Ramos (cell line): Measurements from ENCODE around the gene ASCL2.

ENCODE experiments used
- in situ Hi-C: fragments of 300-500 bp; cut with MboI; formaldehyde crosslinking; loops from one replicate; pipeline ENCODE4 v1.14.3; 2022; ENCODE audit warnings: low sequenced_read_pairs; ENCODE audit not compliant: unreplicated experiment

The ASCL2 gene

DNA sequence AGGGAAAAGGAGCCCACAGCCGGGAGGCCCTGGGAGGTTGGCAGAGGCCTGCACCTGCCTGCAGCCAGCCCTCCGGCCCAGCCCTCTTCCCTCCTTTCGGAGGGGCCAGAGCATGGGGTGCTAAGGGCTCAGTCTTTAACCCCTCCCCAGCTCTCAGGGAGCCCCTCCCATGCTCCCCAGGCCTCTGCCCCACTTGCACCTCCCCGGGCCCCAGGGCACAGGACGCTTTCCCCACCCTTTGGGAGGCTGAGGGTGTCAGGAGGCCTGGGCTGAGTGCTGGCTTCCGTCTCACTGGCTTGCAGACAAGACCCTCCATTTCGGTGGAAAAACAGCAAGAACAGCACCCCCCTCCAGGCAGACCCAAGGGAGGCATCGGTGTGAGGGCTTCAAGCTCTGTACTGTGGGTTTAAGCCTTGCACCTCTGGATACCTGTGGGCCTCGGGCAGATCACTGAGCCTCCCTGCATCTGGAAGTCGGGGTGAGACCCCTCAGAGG, 7.3 kb downstream of the ASCL2 start:
- in situ Hi-C loops = no loop called here

DNA sequence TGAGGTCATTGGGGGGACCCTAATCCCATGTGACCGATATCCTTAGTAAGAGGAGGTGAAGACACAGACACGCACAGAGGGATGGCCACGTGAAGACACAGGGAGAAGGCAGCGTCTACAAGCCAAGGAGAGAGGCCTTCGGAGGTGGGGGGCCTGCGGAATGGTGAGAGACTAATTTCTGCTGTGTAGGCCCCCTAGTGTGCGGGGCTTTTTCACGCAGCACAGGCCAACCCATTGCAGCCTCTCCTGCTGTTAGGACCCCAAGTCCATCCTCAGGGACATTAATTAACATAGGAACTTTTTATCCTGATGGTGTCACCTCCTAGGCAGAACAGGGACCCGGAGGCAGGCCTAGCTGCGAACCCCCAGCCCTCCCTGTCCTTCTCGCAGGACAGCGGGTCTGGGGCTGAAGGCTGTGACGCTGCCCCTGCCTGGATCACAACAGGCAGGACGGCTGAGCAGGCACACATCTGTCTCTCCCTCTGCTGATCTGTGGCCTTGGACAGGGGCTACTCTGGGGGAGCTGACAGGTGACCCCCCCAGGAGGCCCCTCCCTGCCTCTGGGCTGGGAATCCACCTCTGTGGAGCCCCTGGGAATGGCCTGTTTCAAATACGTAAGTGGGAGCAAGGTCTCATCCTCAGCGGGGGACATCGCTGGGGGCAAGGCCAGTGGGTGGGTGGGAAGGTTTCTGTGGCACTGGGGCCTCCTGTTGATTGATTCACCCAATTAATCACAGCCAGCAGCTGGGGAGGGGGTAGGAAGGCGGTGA, 7.9 kb downstream of the ASCL2 start:
- in situ Hi-C loops = no loop called here

DNA sequence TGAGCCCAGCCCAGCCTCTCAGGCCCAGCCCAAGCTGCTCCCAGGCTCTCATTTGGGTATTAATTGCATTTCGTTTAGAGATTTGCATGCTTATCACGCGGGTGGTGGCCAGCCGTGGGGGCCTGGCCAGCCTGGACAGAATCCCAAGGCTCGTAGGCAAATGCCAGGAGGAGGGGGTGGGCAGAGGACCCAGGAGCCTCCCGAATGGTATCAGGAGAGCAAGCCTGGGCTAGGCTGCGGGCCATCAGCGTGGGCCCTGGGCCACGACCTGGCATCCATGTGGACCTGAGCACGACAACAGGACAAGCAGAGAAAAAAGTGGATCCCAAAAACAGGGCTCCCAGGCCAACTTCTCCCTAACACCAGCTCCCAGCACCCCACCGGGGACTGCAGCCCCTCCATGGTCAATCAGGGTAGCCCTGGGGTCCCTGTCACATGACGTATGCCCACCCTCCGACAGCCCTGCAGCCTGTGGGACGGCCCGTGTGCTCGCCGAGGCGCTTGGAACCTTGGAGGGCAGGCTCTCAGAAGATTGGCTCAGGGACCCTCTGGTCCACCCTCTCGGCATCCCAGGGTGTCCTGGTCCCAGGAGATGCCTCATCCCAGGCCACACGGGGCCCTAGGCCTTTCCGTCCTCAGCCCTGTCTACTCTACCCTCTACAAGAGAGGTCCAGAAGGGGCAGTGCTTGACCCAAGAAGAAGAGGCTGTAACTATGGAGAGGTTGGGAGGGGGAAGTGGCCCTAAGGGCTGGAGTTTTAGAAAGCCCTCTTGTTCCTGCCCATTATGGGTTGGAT, 8.8 kb downstream of the ASCL2 start:
- in situ Hi-C loops = no loop called here

DNA sequence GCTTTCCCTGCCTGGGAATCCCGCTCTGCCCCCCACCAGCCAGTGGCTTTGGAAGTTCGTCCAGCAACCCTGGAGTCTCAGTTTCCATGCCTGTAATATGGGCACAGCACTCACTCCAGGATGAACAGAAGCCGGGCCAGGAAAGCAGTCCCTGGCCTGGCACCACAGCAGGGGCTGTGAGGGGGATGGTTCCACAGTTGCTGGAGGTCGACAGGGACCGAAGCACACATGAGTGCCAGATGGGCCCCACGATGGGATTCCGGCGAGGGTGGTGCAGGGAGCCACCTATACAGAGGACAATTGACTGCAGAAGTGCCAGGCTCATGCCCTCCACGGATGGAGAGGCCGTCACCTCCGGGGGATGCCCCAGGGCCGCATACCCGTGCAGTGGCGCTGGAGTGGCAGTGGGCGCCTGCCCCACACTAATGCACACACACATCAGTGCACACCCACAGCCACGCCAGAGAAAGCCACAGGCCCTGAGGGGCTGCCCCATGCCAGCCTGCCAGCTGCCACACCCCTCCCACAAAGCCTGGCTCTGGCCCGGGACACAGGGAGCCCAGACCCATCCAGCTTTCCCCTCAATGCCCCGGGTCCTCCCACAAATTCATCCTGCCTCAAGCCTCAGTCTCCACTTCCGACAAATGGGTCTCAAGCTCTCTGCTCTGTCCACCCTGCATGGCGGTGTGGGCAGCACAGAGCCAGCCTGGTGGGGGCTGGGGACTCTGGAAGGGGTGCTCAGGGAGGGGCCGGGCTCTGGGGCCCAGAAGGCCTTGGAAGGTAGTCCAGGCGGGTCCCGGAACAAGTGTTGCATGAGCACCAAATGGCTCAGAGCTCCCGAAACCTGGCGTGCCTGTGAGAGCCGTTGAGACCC, 9.7 kb downstream of the ASCL2 start:
- in situ Hi-C loops = no loop called here

DNA sequence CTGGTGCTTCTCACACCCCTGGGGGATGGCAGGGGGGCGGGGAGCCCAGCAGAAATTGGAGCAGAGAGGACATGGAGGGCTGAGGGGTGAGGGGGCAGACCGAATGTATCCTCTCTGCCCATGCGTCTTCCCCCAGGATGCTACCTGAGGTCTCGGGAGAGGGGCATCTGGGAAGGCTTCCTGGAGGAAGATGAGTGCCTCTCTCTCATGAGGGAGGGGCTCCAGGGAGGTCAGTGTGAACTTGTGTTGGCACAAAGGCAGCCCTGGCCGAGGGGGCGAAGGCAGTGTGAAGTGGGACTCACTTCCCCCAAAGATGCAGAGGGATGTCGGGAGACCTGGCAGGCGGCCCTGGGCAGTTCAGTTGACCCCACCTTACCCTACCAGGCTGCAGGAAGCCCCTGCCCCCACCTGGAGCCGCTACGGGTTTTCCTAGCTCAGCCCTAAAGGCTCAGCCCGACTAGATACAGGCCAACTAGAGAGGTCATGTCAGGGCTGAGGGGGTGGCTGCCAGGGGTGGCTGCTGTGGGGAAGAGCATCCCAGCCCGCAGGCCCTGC, 10.4 kb downstream of the ASCL2 start:
- in situ Hi-C loops = no loop called here

DNA sequence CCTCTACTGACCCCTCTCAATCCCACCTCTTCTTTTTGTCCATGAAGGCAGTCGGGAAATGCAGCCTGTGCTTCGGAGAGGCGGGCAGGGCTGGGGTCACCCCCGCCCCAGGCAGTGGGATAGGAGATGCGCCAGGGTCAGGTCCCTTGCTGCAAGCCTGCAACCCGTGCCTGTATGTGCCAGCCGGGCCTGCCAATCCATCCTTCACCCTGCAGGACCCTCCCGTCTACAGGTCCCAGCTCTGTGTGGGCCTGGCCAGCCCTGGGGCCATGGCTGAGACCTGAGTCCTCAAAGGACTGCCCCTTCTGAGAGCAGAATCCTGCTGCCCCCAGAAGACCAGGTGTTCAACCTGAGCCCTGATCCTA, 10.9 kb downstream of the ASCL2 start:
- in situ Hi-C loops = no loop called here

DNA sequence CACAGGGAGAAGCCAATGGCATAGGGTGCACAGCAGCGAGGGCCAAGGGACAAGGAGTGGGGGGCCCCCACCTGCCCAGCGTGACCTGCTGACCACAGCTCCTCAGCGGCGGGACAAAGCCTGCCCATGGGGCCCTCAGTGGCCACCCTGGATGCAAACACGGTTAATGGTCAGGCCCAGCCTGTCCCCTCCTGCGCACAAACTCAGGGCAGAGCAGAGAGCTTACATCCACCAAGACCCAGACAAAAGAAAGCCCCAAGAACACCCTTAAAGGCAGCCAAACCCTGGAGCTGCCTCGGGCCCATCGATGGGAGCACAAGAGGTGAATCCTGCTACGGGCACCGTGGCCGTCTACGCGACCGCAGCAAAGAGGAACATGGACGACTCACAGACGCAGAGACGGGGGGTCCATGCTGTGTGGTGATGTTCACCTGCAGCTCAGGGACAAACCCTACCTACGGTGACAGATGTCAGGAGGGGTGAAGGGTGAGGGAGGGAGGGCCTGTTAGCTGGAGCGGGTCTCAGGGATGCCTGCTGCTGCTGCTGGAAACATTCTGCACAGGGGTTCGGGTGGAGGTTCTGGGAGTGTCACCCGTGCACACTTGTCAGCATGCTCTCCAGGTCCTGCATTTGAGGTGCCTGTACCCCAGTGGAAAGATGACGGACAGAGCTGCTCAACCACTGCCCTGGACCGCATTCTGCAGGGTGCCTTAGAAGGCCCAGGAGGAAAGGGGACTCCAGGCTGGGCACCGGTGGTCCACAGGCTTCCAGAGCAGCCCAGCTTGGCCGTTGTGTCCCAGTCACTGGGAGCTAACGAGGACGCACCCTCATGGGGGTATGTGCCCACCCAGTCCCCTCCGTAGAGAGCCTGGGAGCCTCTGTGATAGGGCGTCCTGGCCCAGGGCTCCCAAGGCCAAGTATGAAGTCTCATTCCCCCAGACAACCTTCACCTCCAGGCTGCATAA, 11.6 kb downstream of the ASCL2 start:
- in situ Hi-C loops = no loop called here

DNA sequence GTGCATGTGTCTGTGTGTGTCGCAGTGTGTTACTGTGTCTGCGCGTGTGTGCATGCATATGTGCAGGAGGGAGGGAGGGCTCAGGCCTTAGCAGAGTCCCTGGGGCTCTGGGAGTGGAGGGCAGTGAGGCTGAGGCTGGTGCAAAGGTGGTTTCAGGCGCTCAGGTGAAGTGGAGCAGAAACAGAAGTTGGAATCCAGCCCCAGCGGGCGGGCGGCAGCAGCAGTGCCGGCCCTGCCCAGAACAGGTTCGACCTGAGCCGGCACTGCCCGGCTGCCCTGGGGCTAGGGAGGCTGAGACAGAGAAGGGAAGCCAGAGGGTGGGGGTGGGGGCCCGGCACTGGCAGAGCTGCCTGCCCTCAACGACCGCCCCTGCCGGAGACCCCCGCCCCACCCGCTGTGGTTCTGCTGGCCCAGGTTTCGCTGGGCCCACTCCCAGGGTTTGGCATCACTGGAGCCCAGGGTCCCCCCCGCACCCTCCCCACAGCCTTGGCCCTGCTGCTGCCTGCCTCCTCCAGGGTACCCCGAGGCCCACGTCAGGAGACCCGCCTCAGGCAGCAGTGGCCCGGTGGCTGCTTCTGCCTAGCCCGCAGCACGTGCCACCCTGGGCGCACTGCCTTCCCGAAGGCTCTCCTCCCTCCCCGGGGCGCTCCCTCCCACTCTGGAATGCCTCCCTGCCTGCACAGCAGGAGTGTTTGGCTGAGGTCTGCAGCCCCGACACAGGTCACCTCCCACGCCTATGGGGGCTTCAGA, 13.3 kb downstream of the ASCL2 start:
- in situ Hi-C loops = no loop called here

DNA sequence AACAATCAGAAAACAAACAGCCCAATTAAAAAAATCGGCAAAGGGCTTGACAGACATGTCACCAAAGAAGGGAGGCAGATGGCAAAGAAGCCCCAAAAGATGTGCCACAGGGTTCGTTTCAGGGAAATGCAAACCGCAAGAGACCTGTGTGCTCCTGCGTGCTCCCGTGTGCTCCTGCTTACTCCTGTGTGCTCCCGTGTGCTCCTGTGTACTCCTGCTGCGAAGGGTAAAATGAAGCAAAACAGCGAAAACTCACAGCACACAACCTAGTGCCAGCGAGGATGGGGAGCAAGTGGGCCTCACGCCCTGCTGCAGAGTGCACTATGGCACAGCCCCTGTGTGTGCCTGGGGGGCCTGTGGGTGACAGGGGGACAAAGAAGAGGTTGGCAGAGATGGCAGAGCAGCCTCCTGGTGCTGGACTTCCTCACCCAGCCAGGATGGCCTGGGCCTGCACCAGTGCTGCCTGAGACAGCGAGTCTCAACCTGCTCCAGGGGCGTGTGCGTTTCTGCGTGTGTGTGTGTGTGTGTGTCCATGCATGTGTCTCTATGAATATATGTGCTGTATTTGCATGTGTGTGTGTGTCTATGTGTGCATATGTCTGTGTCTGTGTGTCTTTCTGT, 14.0 kb downstream of the ASCL2 start:
- in situ Hi-C loops = no loop called here

DNA sequence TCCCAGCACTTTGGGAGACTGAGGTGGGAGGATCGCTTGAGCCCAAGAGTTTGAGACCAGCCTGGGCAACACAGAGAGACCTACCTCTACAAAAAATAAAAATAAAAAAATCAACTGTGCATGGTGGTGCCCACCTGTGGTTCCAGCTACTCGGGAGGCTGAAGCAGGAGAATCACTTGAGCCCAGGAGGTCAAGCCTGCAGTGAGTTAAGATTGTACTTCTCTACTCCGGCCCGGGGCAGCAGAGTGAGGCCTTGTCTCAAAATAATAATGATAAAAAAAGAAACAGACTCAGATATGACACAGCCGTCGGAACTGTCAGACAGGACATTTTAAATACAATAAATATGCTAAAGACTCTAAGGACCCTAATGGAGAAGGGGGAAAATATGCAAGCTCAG, 18.4 kb downstream of the ASCL2 start:
- in situ Hi-C loops = no loop called here

DNA sequence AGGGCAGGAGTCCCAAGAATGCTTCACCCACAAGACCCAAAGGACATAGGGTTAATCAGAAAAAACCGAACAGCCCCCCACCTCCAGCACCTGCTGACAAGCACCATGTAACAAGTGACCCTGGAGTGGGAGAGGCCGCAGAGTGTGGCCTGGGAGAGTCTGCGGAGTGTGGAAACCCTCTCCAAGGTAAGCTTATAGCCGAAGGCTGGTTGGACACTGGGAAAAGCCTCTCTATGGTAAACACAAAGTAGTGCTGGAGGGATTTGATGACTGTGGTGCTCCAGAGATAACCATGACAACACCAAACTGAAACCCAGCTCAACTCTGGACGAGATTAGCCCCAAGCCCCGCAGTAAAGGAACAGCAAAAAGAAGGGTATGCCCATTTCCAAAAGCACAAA, 19.2 kb downstream of the ASCL2 start:
- in situ Hi-C loops = no loop called here

DNA sequence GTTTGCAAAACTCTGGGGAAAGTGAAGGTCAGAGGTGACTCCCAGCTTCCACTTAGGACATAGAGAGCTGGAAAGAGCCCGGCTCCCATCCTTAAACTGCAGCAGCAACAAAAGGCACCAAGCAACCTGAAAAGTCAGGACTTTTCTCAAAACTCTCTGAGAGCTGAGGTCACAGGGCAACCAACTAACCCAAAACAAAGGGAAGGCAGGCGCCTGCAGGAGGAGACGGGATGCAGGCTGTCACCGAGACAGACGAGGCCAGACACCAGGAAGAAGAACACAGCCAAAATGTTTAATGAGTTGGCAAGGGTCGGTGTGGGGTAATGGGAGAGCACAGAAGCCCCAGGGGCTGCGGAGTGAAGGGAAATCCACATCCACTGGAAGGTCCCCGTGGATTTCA, 19.9 kb downstream of the ASCL2 start:
- in situ Hi-C loops = no loop called here

DNA sequence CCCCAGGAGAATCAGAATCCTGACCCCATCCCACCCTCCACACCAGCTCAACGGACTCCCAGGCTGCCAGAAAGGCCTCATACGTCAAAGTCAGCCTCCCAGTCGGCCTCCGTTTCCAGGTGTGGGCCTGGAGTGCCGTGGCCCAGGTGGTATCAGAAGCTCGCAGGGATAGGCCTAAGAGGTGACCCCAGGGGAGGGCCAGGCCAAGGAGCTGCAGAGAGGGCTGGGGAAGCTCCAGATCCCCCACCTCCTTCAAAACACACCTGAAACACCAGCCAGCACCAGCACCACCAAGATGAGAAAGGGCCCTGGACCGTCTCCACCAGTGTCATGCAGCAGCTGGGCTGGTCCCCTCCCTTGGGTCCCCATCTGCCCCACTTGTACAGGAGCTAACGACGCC, 20.3 kb downstream of the ASCL2 start:
- in situ Hi-C loops = no loop called here

DNA sequence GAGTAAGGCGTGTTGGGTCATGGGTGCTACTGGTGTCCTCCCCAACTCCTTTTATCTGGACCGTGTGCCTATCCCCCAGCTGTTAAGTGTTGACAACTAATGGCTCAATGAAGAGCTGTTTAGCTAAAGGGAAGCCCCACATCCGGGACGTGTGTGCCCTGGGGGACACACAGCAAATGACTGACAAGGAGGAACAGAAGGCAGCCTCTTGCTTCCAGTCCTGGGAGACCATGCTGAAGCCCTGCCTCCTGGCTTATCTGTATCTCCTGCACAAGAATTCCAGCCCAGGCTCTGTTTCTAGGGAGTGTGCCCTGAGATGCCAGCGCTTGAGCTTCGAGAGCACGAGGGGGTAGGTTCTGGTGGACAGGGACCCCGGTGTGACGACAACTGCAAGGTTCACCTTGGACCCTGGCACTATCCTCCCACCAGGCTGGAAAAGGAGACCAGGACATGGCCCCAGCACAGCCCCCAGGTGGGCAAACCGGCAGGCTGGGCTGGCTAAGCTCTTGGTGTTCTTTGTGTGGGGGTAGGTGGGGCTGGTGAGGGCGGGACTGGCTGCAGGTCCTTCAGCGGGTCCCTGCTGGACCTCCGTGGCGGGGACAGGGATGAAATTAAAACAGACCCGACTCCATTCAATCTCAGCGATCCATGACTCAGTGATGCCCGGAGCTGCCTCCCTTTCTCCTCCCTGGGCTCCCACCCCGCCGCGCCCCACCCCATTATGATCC, 21.0 kb downstream of the ASCL2 start:
- in situ Hi-C loops = no loop called here

DNA sequence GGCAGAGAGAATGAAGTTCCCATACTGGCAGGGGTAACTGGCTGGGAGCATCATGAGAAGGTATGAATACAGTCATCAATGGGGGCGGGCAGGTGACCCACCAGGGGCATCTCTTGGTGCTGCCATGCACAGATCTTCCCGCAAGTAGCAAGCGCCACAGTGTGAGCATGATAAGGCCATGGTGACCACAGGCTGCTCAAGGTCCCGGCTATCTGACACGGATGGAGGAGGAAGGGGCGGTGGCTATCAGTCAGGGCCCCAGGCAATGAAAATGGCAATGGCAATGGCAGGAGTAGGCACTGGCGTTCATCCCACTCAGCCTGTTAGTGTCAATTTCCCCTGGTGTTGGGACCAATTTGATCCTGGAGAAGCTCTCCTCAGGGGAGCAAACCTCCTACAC, 21.6 kb downstream of the ASCL2 start:
- in situ Hi-C loops = no loop called here

DNA sequence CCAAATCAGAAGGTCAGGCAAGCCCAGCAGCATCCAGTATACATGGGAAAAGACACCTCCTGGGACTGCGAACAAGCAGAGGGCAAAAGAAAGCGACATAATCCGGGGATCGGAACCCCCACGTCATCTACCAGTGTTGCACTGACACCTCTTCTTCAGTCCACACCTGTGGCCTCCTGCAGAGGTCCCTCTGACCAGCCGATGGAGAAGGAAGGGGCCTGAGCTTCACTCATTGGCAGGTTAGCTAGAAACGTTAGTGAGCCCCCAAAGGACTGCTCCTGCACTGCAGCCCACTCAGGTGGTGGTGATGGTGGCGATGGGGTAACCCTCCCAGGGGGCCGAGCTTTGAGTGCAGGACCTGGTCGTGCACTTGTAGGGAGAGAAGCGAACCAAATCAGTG, 22.1 kb downstream of the ASCL2 start:
- in situ Hi-C loops = no loop called here

DNA sequence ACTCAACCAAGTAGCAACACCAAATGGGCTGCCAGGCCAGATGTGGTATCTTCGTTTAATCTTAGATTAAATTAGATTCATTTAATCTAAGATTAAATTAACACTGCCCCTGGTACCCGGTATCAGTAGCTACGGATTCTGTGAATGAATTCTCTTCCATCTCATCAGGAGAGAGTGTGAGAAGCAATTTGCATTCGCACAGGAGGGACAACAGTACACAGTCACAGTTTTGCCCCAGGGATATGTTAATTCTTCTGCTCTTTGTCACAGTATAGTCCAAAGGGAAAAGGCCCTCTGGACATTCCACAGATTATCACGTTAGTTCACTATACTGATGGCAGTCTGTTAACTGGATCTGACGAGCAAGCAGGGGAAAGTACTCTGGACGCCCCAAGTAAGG, 22.9 kb downstream of the ASCL2 start:
- in situ Hi-C loops = no loop called here

DNA sequence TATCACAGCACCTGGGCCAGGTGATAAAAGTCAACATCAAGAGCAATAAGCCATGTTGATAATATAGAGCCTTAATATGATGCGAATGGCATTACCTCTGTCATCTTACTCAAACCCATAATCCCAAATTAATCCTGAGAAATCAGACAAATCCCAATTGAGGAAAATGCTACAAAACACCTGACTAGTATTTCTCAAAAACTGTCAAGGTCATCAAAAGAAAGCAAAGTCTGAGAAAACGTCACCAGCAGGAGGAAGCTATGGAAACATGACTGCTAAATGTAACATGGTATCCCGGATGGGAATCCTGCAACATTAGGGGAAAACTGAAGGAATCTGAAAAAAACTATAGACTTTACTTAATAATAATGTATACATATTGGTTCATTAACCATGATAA, 29.6 kb downstream of the ASCL2 start:
- in situ Hi-C loops = no loop called here
